NCI-H128 (cell line): ENCODE measurements around the gene ASRGL1.
"Not testable (repeated sequence)": the region's sequence is repeated elsewhere in the genome, so short reads cannot be mapped to it uniquely, and the experiment has no call there.

Source experiments
- DNase-seq: peaks from one replicate; lab custom pipeline; 2025; ENCODE audit not compliant: unreplicated experiment; lab: John Stamatoyannopoulos, UW

ASRGL1 gene

GRCh38 chr11:62337303-62338181 lies at the start of gene ASRGL1:
TSS of gene ASRGL1 (plus strand) at chr11:62337448. CDS start at chr11:62337978, 530 bp downstream.
- peak; percentile 76 for DNase-seq

DNA sequence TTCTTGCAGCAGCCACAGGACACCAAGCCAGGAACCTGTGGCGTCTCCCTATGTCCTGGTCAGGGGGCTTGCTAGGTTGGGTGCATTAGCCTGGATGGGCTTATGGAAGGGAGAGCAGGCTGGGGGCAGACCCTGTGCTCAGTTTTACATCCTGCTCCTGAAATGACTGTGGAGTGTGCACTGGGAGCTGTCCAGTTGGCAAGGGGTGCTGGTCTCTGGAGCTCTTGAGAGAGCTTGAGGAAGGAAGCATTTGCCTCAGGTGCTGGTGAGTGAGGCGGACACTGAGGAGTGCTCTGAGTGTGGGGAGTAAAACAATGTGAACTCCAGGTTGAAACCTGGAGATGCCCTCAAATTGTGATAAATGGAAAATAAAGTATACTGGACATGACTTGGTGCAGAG lies 41.7 kb upstream of the ASRGL1 start:
- no peak for DNase-seq

DNA sequence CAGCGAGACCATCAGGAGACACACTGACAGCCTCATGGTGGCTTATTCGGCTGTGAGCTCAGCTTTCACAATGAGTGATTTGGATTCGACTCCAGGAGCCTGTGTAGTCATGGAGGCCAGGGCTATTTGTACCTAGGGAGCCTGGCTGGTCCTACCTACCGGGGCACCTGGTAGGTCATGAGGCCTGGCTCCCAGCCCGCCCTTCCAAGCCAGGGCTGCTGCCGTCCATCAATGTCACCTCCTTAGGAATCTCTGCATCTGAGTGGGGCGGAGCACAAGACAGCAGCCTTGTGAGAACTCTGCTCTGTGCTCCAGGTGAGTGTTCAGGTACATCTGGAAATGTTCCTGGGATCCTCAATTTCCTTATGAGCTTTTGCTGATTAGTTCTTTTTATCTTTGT lies 38.3 kb upstream of the ASRGL1 start, which contains the start of gene SCGB1D4:
SCGB1D4 (minus strand) TSS at position 101 of the 400 bp plus-strand sequence; CDS start at position 36, 65 bp downstream.
- no peak for DNase-seq

GRCh38 chr11:62306227-62306626 lies 31.0 kb upstream of the ASRGL1 start:
- DNase-seq: no peak

DNA sequence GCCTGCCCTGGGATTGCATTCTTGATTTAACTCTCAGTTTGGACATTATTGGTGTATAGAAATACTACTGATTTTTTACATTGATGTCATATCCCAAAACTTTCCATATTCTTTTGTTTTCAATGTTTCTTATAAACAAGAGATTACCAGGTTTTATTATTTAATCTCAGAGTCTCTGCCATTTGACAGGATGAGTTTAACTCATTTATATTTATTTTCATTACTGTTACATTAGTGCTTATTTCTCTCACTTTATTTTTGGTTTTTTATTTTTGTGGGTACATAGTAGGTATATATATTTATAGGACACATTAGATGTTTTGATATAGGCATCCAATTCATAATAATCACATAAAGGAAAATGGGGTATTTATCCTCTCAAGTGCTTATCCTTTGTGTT lies 29.3 kb upstream of the ASRGL1 start:
- DNase-seq: no peak

DNA sequence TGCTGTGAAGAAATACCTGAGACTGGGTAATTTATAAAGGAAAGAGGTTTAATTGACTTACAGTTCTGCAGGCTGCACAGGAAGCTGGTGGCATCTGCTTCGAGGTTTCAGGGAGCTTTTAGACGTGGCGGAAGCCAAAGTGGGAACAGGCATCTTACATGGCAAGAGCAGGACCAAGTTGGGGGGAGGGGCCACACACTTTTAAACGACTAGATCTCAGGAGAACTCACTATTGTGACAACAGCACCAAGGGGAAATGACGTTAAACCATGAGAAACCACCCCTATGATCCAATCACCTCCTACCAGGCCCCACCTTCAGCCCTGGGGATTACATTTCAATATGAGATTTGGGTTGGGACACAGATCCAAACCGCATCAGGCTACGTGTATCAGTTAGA lies 27.3 kb upstream of the ASRGL1 start:
- DNase-seq: no peak

GRCh38 chr11:62315431-62315830 lies 21.8 kb upstream of the ASRGL1 start:
- no peak for DNase-seq

GRCh38 chr11:62322524-62322923 lies 14.7 kb upstream of the ASRGL1 start:
- DNase-seq: no peak

DNA sequence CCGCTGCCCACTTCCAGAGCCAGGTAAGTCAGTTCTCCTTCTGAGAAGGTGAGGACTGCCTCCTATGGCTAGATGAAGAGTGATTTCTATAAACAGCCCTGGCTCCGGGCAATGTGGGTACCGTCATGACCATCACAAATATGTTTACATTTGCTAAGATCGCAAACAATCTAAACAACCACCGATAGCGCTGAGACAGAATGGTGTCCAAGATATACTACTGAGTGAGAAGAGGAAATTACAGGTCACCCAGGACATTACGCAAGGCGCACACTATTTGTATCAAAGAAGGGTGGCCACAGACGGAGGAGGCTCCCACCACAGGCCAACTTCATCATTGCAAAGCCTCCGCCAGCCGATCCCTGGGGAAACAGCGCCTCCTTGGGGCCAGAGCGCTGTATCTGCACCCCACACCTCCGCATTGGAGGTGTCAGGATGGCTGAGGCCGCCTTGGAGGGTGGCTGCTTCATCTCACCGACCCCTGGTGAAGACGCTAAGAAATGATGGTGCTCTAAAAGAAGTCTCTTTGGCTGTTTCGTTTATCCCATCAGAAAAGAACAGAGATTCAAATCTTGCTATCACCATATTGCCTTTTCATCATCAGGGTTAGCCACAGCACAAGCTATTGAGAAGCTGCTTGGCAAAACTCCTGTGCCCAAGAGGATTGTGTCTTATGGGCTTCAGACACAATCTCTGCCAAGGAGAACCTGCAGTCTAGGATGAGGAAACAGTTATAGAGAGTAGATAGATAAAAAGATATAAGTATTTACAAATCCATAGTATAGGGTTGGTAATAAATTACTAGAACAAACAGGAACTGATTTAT lies 12.3 kb upstream of the ASRGL1 start:
- no peak for DNase-seq

DNA sequence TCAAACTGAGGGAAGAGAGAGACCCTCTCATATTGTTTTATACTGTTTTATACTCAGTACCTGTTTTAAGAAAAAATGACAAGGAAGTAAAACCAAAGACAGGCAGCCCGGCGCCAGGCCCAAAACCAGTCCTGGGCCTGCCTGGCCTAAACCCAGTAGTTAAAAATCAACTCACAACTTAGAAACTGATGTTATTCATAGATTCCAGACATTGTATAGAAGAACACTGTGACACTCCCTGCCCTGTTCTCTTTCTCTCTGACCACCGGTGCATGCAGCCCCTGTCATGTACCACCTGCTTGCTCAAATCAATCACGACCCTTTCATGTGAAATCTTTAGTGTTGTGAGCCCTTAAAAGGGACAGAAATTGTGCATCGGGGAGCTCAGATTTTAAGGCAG lies 11.5 kb upstream of the ASRGL1 start:
- DNase-seq: not testable (repeated sequence)

- not testable (repeated sequence) for DNase-seq
Observed at GRCh38 chr11:62326719-62327118, 10.5 kb upstream of the ASRGL1 start.

GRCh38 chr11:62327541-62327940 lies 9.7 kb upstream of the ASRGL1 start:
- DNase-seq: not testable (repeated sequence)

GRCh38 chr11:62331264-62331663 lies 6.0 kb upstream of the ASRGL1 start:
- not testable (repeated sequence) for DNase-seq

GRCh38 chr11:62333768-62334167 lies 3.5 kb upstream of the ASRGL1 start:
- no peak for DNase-seq

GRCh38 chr11:62336949-62337302 lies 322 bp upstream of the ASRGL1 start:
- DNase-seq: not testable (repeated sequence)

- no peak for DNase-seq
Observed at GRCh38 chr11:62338218-62338617, 970 bp downstream of the ASRGL1 start.

- DNase-seq: peak; percentile 5
Observed at GRCh38 chr11:62340269-62340901, 3.1 kb downstream of the ASRGL1 start.

DNA sequence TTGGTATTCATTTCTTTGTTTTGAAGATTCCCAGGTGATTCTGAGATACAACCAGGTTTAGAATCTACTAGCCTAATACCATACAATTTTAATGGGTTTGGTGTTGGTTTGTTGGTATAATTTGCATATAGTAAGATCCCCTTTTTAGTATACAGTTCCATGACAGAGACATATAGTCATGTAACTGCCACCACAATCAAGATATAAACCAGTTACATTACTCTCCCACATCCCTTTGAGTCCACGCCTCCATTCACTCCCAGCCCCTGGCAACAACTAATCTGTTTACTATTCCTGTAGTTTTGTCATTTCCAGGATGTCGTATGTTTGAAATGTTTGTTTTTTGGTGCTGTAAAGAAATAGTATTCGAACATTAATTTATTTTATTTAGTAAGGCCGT lies 4.3 kb downstream of the ASRGL1 start:
- no peak for DNase-seq

GRCh38 chr11:62343646-62344190 lies 6.5 kb downstream of the ASRGL1 start:
- DNase-seq: not testable (repeated sequence)

DNA sequence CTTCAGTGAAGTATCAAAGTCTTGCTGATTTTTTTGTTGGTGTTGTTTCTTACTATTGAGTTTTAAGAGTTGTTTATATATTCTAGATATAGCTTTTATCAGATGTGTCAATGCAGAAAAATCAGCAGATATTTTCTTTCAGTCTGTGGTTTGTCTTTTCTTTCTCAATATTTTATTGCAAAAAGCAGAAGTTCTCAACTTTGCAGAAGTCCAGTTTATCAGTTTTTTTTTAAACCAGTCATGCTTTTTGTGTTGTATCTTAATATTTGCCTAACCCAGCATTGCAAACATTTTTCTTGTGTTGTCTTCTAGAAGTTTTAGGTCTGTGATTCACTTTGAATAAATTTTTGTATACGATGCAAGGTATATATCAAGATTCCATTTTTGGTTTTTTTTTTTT lies 7.0 kb downstream of the ASRGL1 start:
- no peak for DNase-seq

- DNase-seq: no peak
Observed at GRCh38 chr11:62345861-62346260, 8.6 kb downstream of the ASRGL1 start.
